SKM-1 (cell line): ENCODE results near the gene STAC.
"Not testable (repeated sequence)": the region's sequence is repeated elsewhere in the genome, so short reads cannot be mapped to it uniquely, and the experiment has no call there.

Source experiments
- DNase-seq: peaks from one replicate; lab custom pipeline; 2025; ENCODE audit not compliant: unreplicated experiment; lab: John Stamatoyannopoulos, UW

STAC gene

DNA sequence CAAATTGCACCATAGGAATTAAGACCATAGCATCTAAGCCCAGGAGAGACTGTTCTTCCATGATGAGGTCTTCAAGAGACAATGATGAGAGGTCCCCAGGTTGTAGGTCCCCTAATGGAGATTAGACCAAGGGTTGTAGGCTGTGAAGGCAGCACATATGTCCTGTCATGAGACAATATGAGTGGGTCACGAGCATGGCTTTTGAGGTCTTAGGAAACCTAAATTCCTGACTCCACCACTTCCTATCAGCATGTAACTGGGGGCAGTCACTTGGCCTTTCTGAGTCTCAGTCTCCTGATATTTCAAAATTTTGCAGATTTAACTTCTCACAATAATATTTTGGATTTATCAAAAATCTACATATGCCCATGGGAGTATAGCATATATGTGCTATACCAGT lies 31.3 kb downstream of the STAC start:
- no peak for DNase-seq

DNA sequence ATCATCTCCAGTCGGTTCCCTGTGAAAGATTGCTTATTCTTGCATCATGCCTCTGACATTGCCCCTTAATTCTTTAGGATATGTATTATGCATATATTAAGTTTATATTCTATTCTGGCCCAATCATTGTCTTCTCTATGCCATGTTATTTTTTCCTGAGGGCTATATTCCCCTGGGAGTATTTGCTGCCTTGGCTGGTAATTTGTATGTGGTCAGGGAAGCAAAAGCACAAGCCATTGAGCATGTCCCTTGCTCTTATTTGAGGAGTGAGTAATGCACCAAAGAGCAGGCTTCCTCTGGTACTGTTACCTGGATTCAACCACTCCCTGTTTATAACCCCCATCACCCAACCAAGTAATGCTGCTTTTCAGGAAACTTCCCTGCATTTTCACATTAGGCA lies 36.3 kb downstream of the STAC start:
- no peak for DNase-seq

GRCh38 chr3:36417237-36417636 lies 36.9 kb downstream of the STAC start:
- no peak for DNase-seq

GRCh38 chr3:36418296-36418695 lies 38.0 kb downstream of the STAC start:
- no peak for DNase-seq

DNA sequence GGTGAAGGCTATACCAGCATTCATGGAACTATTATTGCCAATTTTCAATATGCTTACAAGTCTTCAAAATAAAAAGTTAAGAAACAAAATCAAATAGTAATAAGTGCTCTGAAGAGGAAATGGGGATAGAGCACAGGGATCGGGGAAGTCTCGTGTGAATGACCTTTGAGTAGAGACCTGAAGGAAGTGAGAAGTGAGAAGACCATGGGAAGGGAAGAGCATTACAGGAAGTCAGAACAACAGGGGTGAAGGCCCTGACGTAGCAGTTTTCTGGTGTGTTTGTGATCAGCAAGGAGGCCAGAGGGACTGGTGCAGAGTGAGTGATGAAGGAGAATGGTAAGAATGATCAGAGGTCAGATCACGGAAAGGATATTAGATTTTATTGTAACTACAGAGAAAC lies 48.1 kb downstream of the STAC start:
- DNase-seq = no peak

GRCh38 chr3:36429986-36430485 lies 49.7 kb downstream of the STAC start:
- no peak for DNase-seq

DNA sequence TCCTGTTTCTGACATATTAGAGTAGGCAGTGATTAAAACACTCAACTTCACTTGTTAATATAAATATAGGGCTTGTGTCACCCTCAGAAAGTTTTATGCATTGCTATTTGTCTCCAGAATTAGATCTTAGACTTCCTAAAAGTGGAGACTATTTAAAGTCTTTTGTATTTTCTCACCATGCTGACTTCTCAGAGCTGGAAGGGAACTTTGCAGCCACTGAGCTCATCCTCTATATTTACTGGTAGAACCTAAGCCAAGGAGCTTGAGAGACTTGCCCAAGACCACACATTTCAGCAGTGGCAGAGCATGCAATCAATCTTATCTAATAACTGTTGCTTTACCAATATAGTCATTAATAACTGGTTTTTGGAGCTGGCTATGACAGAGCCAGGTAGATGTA lies 53.2 kb downstream of the STAC start:
- no peak for DNase-seq

GRCh38 chr3:36434687-36435426 lies 54.6 kb downstream of the STAC start:
- no peak for DNase-seq

- DNase-seq = no peak
Observed at GRCh38 chr3:36443028-36443686, 62.9 kb downstream of the STAC start.

GRCh38 chr3:36444909-36445308 lies 64.6 kb downstream of the STAC start:
- DNase-seq = no peak

DNA sequence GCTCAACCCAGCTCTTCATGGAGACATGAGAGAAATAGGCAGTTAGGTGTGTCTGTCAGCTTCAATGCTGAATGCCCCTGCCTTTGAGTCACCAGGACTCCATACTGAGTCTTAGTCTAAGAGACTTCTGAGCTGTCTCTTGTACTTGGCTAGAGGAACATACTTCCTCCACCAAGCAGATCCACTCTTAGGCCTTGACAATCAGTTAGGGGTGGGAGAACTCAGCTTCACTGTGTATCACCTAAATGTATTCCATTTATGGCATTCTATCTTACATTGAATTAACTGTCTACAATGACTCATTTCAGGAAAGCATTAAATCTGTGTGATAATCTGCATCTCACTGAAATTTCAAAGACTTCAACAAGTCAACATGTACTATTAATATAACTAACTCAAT lies 66.0 kb downstream of the STAC start:
- no peak for DNase-seq

- no peak for DNase-seq
Observed at GRCh38 chr3:36447061-36447460, 66.8 kb downstream of the STAC start.

DNA sequence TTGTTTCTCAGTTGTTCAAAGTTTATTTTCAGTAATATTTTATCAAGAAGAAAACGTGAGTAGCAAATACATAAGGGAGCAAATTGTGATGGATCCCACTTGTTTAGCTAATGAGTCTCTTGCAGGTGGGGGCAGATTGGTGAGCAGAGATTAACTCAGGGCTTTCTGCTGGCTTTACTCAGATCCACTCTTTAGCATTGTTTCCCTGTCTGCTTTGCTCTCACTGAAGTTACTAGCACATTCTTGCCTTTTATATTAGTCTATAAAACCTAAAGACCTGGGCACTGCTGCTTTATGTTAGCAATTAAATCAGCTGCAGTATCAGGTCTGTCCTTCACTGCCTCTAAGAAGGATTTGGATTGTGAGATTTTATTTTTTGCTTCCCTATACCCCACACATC lies 71.5 kb downstream of the STAC start:
- DNase-seq = no peak

GRCh38 chr3:36453213-36453612 lies 72.9 kb downstream of the STAC start:
- DNase-seq = not testable (repeated sequence)

DNA sequence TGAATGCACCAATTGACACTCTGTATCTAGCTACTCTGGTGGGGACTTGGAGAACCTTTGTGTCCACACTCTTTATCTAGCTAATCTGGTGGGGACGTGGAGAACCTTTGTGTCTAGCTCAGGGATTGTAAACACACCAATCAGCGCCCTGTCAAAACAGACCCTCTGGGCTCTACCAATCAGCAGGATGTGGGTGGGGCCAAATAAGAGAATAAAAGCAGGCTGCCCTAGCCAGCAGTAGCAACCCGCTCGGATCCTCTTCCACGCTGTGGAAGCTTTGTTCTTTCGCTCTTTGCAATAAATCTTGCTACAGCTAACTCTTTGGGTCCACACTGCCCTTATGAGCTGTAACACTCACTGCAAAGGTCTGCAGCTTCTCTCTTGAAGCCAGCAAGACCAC lies 73.6 kb downstream of the STAC start:
- DNase-seq = not testable (repeated sequence)

DNA sequence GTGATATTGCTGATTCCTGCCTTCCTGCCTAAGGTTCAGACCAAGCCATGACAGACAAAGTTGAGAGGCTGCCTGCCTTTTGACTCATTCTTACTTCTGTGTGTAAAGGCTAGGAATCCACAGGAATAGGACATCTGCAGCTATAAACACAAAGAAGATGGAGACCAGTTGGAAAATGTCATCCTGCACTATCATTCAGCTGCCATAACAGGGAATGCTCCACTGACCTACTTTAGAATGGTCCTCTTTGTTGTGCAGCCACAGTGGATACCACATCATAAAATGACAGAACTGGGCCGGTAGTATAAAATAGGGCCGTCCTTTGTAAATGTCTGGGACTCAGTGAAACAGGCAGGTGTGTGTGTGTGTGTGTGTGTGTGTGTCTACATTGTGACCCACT lies 75.1 kb downstream of the STAC start:
- no peak for DNase-seq

GRCh38 chr3:36456784-36457183 lies 76.5 kb downstream of the STAC start:
- DNase-seq = no peak

GRCh38 chr3:36457667-36458066 lies 77.4 kb downstream of the STAC start:
- no peak for DNase-seq

DNA sequence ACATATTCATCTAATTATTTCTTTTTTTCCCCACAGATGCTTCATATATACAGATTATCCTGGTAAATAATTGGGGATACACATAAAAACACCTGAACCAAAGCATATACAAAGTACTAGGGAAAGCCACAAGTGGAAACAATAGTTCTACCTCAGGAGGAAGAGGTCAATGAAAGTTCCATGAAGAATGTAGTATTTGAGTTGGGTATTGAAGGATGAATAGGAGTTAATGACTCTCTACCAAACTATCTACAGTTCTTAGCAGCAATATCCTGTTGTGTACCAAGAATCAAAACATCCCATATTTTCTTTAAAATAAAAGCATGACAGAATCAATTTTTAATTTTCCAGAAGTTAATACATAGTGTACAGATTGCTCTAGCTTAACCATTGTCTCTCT lies 78.9 kb downstream of the STAC start:
- no peak for DNase-seq

DNA sequence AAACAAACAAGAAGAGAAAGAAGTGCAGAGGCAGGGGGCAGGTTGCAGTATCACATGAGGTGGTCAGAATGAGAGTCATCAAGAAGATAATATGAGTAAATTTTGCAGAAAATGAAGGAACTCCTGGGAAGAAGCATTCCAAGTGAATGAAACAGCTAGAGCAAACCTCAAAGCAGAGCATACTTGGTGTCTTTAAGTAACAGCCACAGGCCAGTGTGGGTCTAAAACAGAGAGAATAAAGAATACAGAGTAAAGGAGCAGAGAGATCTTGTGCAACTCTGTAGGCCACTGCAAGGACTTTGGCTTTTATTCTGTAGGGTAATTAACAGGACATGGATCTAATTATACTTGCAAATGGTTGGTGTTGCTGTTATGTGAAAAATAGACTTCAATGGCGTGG lies 81.3 kb downstream of the STAC start:
- no peak for DNase-seq

GRCh38 chr3:36472045-36472444 lies 91.7 kb downstream of the STAC start:
- not testable (repeated sequence) for DNase-seq

DNA sequence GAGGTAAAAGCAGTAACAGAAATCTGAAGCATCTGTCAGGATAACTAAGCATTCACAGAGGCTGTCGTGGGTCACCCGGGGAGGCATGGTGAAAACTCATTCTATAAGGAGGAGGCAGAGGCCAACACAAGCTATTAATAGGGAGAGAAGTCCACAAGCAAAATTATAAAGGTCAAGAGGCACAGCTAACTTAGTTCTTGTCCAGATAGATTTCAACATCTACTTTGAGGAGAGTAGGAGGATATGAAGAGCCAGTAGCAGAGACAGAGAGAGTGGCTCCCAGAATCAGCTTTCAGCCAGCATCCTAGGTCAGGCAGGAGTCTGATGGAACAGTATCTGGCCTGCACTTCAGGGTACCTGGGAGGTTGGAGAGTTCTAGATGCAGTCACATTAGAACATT lies 95.3 kb downstream of the STAC start:
- DNase-seq = no peak
